ENCODE measurements around the gene GABRR3. TPM values are rescaled to one million over a fixed set of nuclear protein-coding genes. Genes with fewer than 3 reads are reported as not detected.

GABRR3 gene
- polyA plus RNA-seq, 1 donor from 2014 or later = not detected

- TF ChIP-seq POLR2AphosphoS5 (IDR thresholded peaks at IDR 0.05) (no peak), RAD21 (conservative IDR thresholded peaks at IDR 0.05) (no peak), EZH2 (IDR thresholded peaks at IDR 0.05; ENCODE audit: borderline replicate concordance, insufficient read depth, low read length, poor library complexity, severe bottlenecking) (no peak), TAF1 (IDR thresholded peaks at IDR 0.05; ENCODE audit: low read depth) (no peak), EP300 (conservative IDR thresholded peaks at IDR 0.05; ENCODE audit: poor library complexity, severe bottlenecking) (no peak), MXI1 (conservative IDR thresholded peaks at IDR 0.05; ENCODE audit: poor library complexity, severe bottlenecking) (no peak), SMC3 (conservative IDR thresholded peaks at IDR 0.05; ENCODE audit: poor library complexity) (no peak), REST (IDR thresholded peaks at IDR 0.05; ENCODE audit: borderline replicate concordance) (no peak)
- TF ChIP-seq, protein P1, sequence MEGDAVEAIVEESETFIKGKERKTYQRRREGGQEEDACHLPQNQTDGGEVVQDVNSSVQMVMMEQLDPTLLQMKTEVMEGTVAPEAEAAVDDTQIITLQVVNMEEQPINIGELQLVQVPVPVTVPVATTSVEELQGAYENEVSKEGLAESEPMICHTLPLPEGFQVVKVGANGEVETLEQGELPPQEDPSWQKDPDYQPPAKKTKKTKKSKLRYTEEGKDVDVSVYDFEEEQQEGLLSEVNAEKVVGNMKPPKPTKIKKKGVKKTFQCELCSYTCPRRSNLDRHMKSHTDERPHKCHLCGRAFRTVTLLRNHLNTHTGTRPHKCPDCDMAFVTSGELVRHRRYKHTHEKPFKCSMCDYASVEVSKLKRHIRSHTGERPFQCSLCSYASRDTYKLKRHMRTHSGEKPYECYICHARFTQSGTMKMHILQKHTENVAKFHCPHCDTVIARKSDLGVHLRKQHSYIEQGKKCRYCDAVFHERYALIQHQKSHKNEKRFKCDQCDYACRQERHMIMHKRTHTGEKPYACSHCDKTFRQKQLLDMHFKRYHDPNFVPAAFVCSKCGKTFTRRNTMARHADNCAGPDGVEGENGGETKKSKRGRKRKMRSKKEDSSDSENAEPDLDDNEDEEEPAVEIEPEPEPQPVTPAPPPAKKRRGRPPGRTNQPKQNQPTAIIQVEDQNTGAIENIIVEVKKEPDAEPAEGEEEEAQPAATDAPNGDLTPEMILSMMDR (IDR thresholded peaks at IDR 0.05; ENCODE audit: poor library complexity, severe bottlenecking) = no peak
- Histone ChIP-seq H4K20me1 (ENCODE audit: insufficient read depth) (no peaks in the 10 kb centered on the region), H3K36me3 (ENCODE audit: insufficient read depth, low read length) (no peaks in the 10 kb centered on the region), H3K79me2 (replicated peaks; ENCODE audit: insufficient read depth, low read length) (no peaks in the 10 kb centered on the region), H3K4me3 (ENCODE audit: low read length) (no peak overlapping the region), H3K27me3 (ENCODE audit: insufficient read depth, low read depth, low read length) (no peaks in the 10 kb centered on the region), H3K4me2 (ENCODE audit: low read length) (no peak overlapping the region), H3K9ac (ENCODE audit: low read length) (no peak overlapping the region), H3F3A (ENCODE audit: insufficient read depth, low read length, poor library complexity, severe bottlenecking) (no peaks in the 10 kb centered on the region), H3K27ac (ENCODE audit: low read length) (no peak overlapping the region), H3K9me2 (ENCODE audit: insufficient read depth, low read length) (no peaks in the 10 kb centered on the region), H3K9me3 (ENCODE audit: low read length) (no peaks in the 10 kb centered on the region), H2AFZ (ENCODE audit: low read depth, low read length) (no peak overlapping the region)
These were observed 95.1 kb downstream of the GABRR3 start for GRCh38 chr3:97940034-97940433.

- H3K27me3 ChIP-seq (ENCODE audit: insufficient read depth, low read depth, low read length) = no peaks in the 10 kb centered on the region
- TF ChIP-seq TAF1 (IDR thresholded peaks at IDR 0.05; ENCODE audit: low read depth) (no peak), MXI1 (conservative IDR thresholded peaks at IDR 0.05; ENCODE audit: poor library complexity, severe bottlenecking) (no peak), POLR2AphosphoS5 (IDR thresholded peaks at IDR 0.05) (no peak), EZH2 (IDR thresholded peaks at IDR 0.05; ENCODE audit: borderline replicate concordance, insufficient read depth, low read length, poor library complexity, severe bottlenecking) (no peak), SMC3 (conservative IDR thresholded peaks at IDR 0.05; ENCODE audit: poor library complexity) (no peak)
- TF ChIP-seq, protein P1 (IDR thresholded peaks at IDR 0.05; ENCODE audit: poor library complexity, severe bottlenecking) = no peak
- no peaks in the 10 kb centered on the region for H3K9me2 ChIP-seq (ENCODE audit: insufficient read depth, low read length)
- H3K27ac ChIP-seq (ENCODE audit: low read length) = no peak overlapping the region
- H3K79me2 ChIP-seq (replicated peaks; ENCODE audit: insufficient read depth, low read length) = no peaks in the 10 kb centered on the region
- H3K4me3 ChIP-seq (ENCODE audit: low read length) = no peak overlapping the region
- H3K9me3 ChIP-seq (ENCODE audit: low read length) = no peaks in the 10 kb centered on the region
- H2AFZ ChIP-seq (ENCODE audit: low read depth, low read length) = no peak overlapping the region
- H3K36me3 ChIP-seq (ENCODE audit: insufficient read depth, low read length) = no peaks in the 10 kb centered on the region
- no peaks in the 10 kb centered on the region for H3F3A ChIP-seq (ENCODE audit: insufficient read depth, low read length, poor library complexity, severe bottlenecking)
- H3K4me2 ChIP-seq (ENCODE audit: low read length) = no peak overlapping the region
- H3K9ac ChIP-seq (ENCODE audit: low read length) = no peak overlapping the region
- no peaks in the 10 kb centered on the region for H4K20me1 ChIP-seq (ENCODE audit: insufficient read depth)
These were observed 95.7 kb downstream of the GABRR3 start for GRCh38 chr3:97939401-97939800.

All from neural cell (in vitro differentiated cells).